Esophagus muscularis mucosa (tissue), 4 donors: ENCODE results near the gene TAF1B. TPM values are rescaled to one million over a fixed set of nuclear protein-coding genes. Genes with fewer than 3 reads are reported as not detected.

Source experiments
- DNase-seq: peaks from one replicate; pipeline ENCODE4 v3.0.0-alpha.2; 2017; ENCODE audit errors: extremely low spot score
- H3K27ac ChIP-seq, 4 donors: fragments of 200-600 bp; sonication (generic); replicated peaks in 1 of 4; 1 replicate in 3 of 4; 2 replicates in 1 of 4; pipeline ENCODE4 v1.5.1; 2016 to 2019; ENCODE audit warnings: mild to moderate bottlenecking in 1 of 4
- H3K27me3 ChIP-seq, 4 donors: fragments of 200-600 bp; sonication (generic); one replicate each; pipeline versions ENCODE4 v1.5.1 to v1.6.0; 2016 to 2019
- H3K36me3 ChIP-seq, 4 donors: fragments of 200-600 bp; sonication (generic); one replicate each; pipeline ENCODE4 v1.5.1; 2016 to 2019
- H3K4me1 ChIP-seq, 4 donors: fragments of 200-600 bp; sonication (generic); one replicate each; pipeline ENCODE4 v1.5.1; 2016 to 2019
- H3K4me3 ChIP-seq, 4 donors: fragments of 200-600 bp; sonication (generic); 1 replicate in 2 of 4; 2 replicates in 2 of 4; pipeline ENCODE4 v1.5.1; 2016 to 2019; ENCODE audit warnings: mild to moderate bottlenecking in 4 of 4, moderate library complexity in 1 of 4
- H3K9me3 ChIP-seq, 4 donors: fragments of 200-600 bp; sonication (generic); 1 replicate in 3 of 4; 2 replicates in 1 of 4; pipeline ENCODE4 v1.5.1; 2016 to 2019
- CTCF ChIP-seq, 3 experiments: fragments of 200-600 bp in 2 of 3; fragments of 450-650 bp in 1 of 3; sonication (generic) in 2 of 3; IDR thresholded peaks; one replicate each; pipeline ENCODE4 v1.5.1; 2017 to 2019; ENCODE audit warnings: antibody characterized with exemption in 3 of 3, mild to moderate bottlenecking in 2 of 3, moderate library complexity in 1 of 3
- EP300 ChIP-seq: sonication (generic); formaldehyde crosslinking; IDR thresholded peaks from one replicate; pipeline ENCODE4 v1.6.1; 2017; ENCODE audit warnings: antibody characterized with exemption
- POLR2A ChIP-seq: fragments of 450-650 bp; IDR thresholded peaks from one replicate; pipeline ENCODE4 v1.6.1; 2017; ENCODE audit warnings: antibody characterized with exemption, moderate library complexity, mild to moderate bottlenecking, low read depth
- POLR2AphosphoS5 ChIP-seq, 2 donors: sonication (generic); formaldehyde crosslinking; IDR thresholded peaks; one replicate each; pipeline ENCODE4 v1.6.1; 2017; ENCODE audit warnings: antibody characterized with exemption in 2 of 2
- WGBS: methylation state at CpG from one replicate; pipeline ENCODE4 v1.1.5; 2018; 5-methylcytosine and 5-hydroxymethylcytosine counted together
- intact Hi-C: fragments of 100-400 bp; cut with DNase I; formaldehyde crosslinking; loops from one replicate; pipeline ENCODE4 v1.15.1; 2023
- total RNA-seq, 4 donors: library from RNA; depleted of rRNA; stranded (reverse); fragments of >200 nt; gene quantifications; one replicate each; pipeline versions ENCODE4 v1.1.0 to v1.2.1, GENCODE V29; 2016

TAF1B gene
- total RNA-seq, 4 donors from 2014 or later: 7.1 to 10.1 (median 8.0) TPM

DNA sequence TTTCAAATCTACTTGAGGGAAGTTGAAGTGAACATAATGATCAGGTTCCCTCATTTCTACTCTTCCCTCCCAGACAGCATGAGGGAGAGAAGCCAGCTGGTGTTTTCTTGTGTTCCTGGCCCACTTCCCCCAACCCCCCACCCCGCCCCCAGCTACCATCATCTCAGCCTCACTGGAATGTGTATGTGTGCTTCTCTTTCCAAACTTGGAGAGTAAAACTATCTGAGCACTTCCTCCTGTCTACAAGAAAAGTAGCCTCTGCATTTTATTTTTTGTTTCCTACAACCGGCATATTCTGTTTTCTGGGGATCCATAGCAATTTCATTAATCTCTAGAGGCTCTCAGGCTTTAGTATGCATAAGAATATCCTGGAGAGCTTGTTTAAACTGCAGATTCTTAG is 54.6 kb downstream of the TAF1B start:
- H3K9me3 ChIP-seq: no peaks in the 10 kb centered on the region
- no peak for TF ChIP-seq POLR2AphosphoS5 (IDR thresholded peaks at IDR 0.05)
- no peak for TF ChIP-seq POLR2A
- no peak for TF ChIP-seq EP300
- TF ChIP-seq CTCF (IDR thresholded peaks at IDR 0.05): no peak
- WGBS: 30% methylated on average over 2 of the region's 2 CpGs
- peak overlapping the region in 1 of 4 donors; percentile 7 for H3K27ac ChIP-seq
- intact Hi-C loops: no loop called here
- peaks cover 12 to 32% (median 22%) of the 10 kb centered on the region in 4 donors for H3K4me1 ChIP-seq
- H3K27me3 ChIP-seq: no peaks in the 10 kb centered on the region
- H3K4me3 ChIP-seq: no peak overlapping the region
- no peak for DNase-seq
- no peaks in the 10 kb centered on the region for H3K36me3 ChIP-seq

GRCh38 chr2:9905413-9905812 is 62.1 kb downstream of the TAF1B start:
- WGBS: 74% methylated on average over 1 of the region's 1 CpG
- no peaks in the 10 kb centered on the region for H3K36me3 ChIP-seq
- intact Hi-C loops: no loop called here
- H3K9me3 ChIP-seq: no peaks in the 10 kb centered on the region
- TF ChIP-seq EP300 (no peak), POLR2AphosphoS5 (IDR thresholded peaks at IDR 0.05) (no peak), CTCF (IDR thresholded peaks at IDR 0.05) (no peak), POLR2A (no peak)
- no peak overlapping the region for H3K4me3 ChIP-seq
- H3K27me3 ChIP-seq: no peaks in the 10 kb centered on the region
- no peak for DNase-seq
- no peaks in the 10 kb centered on the region for H3K4me1 ChIP-seq
- no peak overlapping the region for H3K27ac ChIP-seq

DNA sequence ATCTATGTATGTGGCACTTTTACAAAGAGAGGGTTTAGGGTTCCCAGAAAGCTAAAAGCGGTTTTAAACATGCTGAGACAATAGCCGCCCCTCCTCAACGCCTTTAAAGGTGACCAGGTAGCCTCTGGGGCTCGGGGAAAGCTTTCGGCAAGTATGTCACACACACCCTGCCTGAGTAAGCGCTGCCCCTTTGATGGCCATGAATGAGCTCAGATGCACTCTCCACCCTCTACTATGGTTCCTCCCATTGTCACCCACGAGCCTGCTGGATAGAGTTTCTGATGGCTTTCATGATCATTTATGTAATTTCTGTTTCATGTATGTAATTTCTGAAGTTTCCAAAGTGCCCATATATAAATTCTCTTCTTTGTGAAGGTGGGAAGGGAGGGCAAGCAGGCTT is 64.1 kb downstream of the TAF1B start:
- H3K27me3 ChIP-seq: no peaks in the 10 kb centered on the region
- TF ChIP-seq POLR2AphosphoS5 (IDR thresholded peaks at IDR 0.05) (no peak), CTCF (IDR thresholded peaks at IDR 0.05) (no peak), POLR2A (no peak), EP300 (no peak)
- H3K36me3 ChIP-seq: peaks cover 0 to 13% (median 0%) of the 10 kb centered on the region in 4 donors
- H3K27ac ChIP-seq: no peak overlapping the region
- no peaks in the 10 kb centered on the region for H3K4me1 ChIP-seq
- no peak for DNase-seq
- no peaks in the 10 kb centered on the region for H3K9me3 ChIP-seq
- intact Hi-C loops: no loop called here
- 95% methylated on average over 7 of the region's 7 CpGs for WGBS
- no peak overlapping the region for H3K4me3 ChIP-seq

DNA sequence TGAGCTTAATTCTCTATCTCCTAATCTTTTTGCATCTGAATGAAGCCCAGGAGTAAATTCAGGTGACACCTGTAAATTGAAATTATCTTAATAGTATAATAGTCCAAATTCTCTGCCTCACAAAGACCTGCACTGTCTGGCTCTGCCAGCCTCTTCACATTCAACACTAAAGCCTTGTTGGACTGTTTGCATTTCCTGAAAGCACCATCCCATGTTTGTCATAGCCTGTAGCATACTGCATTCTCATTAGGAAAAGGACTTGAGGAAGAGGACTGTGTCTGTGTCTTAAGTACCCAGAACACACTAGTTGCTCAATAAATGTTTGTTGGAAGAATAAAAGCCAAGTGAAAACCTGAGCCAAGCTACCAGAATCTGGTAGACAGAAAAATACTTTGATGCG is 65.4 kb downstream of the TAF1B start:
- H3K4me3 ChIP-seq: no peak overlapping the region
- H3K4me1 ChIP-seq: no peaks in the 10 kb centered on the region
- no peak for DNase-seq
- H3K27me3 ChIP-seq: no peaks in the 10 kb centered on the region
- TF ChIP-seq EP300: no peak
- TF ChIP-seq CTCF (IDR thresholded peaks at IDR 0.05): no peak
- no peak for TF ChIP-seq POLR2AphosphoS5 (IDR thresholded peaks at IDR 0.05)
- no peak for TF ChIP-seq POLR2A
- 97% methylated on average over 1 of the region's 1 CpG for WGBS
- H3K36me3 ChIP-seq: peaks cover 0 to 25% (median 6%) of the 10 kb centered on the region in 4 donors
- no peaks in the 10 kb centered on the region for H3K9me3 ChIP-seq
- H3K27ac ChIP-seq: no peak overlapping the region
- intact Hi-C loops: no loop called here

DNA sequence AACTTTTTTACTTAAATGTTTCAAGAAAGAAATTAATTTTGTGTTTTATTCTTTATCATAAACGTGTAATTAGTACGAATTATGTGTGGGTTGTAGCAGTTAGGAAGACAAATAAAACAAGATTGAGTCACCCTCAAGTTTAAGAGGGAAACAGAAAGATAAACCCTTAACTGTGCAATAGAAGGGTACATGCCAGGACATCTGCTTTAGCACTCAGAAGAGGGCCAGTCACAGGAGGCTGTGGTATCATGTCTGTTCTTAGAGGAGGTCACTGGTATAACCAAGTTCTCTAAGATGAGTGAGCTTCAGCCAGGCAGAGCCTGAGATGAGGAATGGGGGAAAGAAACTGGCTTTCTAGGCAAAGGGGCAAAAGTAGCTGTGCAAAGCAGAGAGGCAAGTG is 65.8 kb downstream of the TAF1B start:
- intact Hi-C loops: no loop called here
- H3K27ac ChIP-seq: no peak overlapping the region
- H3K4me1 ChIP-seq: no peaks in the 10 kb centered on the region
- no peak for DNase-seq
- peaks cover 0 to 29% (median 10%) of the 10 kb centered on the region in 4 donors for H3K36me3 ChIP-seq
- WGBS: 86% methylated on average over 2 of the region's 2 CpGs
- TF ChIP-seq EP300: no peak
- no peak for TF ChIP-seq POLR2AphosphoS5 (IDR thresholded peaks at IDR 0.05)
- no peak for TF ChIP-seq CTCF (IDR thresholded peaks at IDR 0.05)
- no peak for TF ChIP-seq POLR2A
- no peaks in the 10 kb centered on the region for H3K27me3 ChIP-seq
- no peak overlapping the region for H3K4me3 ChIP-seq
- H3K9me3 ChIP-seq: no peaks in the 10 kb centered on the region
